SU-DHL-6 (cell line): ENCODE results near the gene CERKL.

Experiments used
- H2AFZ ChIP-seq: fragments of 200-600 bp; sonication (generic); 2 replicates; pipeline ENCODE4 v1.6.1; 2014; ENCODE audit warnings: low read depth, mild to moderate bottlenecking, moderate library complexity, mixed read lengths, antibody characterized with exemption, low read length; ENCODE audit not compliant: severe bottlenecking
- H3F3A ChIP-seq: fragments of 200-600 bp; shearing (Covaris generic); 2 replicates; pipeline ENCODE4 v1.6.0; 2016; ENCODE audit warnings: antibody characterized with exemption, mild to moderate bottlenecking; ENCODE audit not compliant: insufficient read depth
- H3K27ac ChIP-seq: fragments of 200-600 bp; sonication (generic); 2 replicates; pipeline ENCODE4 v1.5.1; 2016; ENCODE audit warnings: low read depth, mild to moderate bottlenecking, low read length, moderate library complexity, mixed read lengths
- H3K27me3 ChIP-seq: fragments of 200-600 bp; sonication (generic), shearing (Covaris generic); 2 replicates; pipeline ENCODE4 v1.6.0; 2014; ENCODE audit warnings: mild to moderate bottlenecking, low read length
- H3K36me3 ChIP-seq: fragments of 200-600 bp; sonication (generic); 2 replicates; pipeline ENCODE4 v1.6.1; 2014; ENCODE audit warnings: mild to moderate bottlenecking, low read length, mixed read lengths
- H3K4me2 ChIP-seq: fragments of 300-600, 200-600 bp; shearing (Covaris generic), sonication (generic); 2 replicates; pipeline ENCODE4 v1.6.0; 2014; ENCODE audit warnings: low read length, low read depth, mild to moderate bottlenecking; ENCODE audit not compliant: poor library complexity, severe bottlenecking
- H3K4me3 ChIP-seq: fragments of 200-600 bp; sonication (generic); 2 replicates; pipeline ENCODE4 v1.5.1; 2014; ENCODE audit warnings: antibody characterized with exemption, low read length, mild to moderate bottlenecking, mixed read lengths; ENCODE audit not compliant: insufficient read depth, poor library complexity, severe bottlenecking
- H3K79me2 ChIP-seq: fragments of 200-600 bp; sonication (generic); 2 replicates; pipeline ENCODE4 v1.6.1; 2014; ENCODE audit warnings: mild to moderate bottlenecking, low read length, moderate library complexity; ENCODE audit not compliant: insufficient read depth
- H3K9ac ChIP-seq: fragments of 200-600 bp; sonication (generic); 2 replicates; pipeline ENCODE4 v1.7.0; 2014; ENCODE audit warnings: mild to moderate bottlenecking, low read length
- H3K9me2 ChIP-seq: fragments of 200-600 bp; sonication (generic); replicated peaks from 2 replicates; pipeline ENCODE4 v1.6.1; 2014; ENCODE audit warnings: low read length; ENCODE audit not compliant: insufficient read depth
- H3K9me3 ChIP-seq: fragments of 200-600 bp; sonication (generic); 2 replicates; pipeline ENCODE4 v1.6.1; 2014; ENCODE audit warnings: low read length, mixed read lengths; ENCODE audit not compliant: insufficient read depth
- H4K20me1 ChIP-seq: fragments of 200-600 bp; sonication (generic); 2 replicates; pipeline ENCODE4 v1.6.1; 2014; ENCODE audit warnings: low read depth, mild to moderate bottlenecking, antibody characterized with exemption, low read length, moderate library complexity, mixed read lengths
- CTCF ChIP-seq: fragments of 200-600 bp; sonication (generic); IDR thresholded peaks from one replicate; pipeline ENCODE4 v1.5.1; 2017; ENCODE audit warnings: antibody characterized with exemption, mild to moderate bottlenecking, low read length, moderate library complexity; ENCODE audit not compliant: insufficient read depth, poor library complexity, severe bottlenecking
- EZH2phosphoT487 ChIP-seq: fragments of 200-600 bp; sonication (generic), shearing (Covaris generic); conservative IDR thresholded peaks from 2 replicates; pipeline ENCODE4 v1.6.1; 2018; ENCODE audit warnings: mild to moderate bottlenecking, antibody characterized with exemption, low read length, moderate library complexity, mixed read lengths

Gene CERKL

GRCh38 chr2:181683518-181684453 is 26.9 kb upstream of the CERKL start:
- no peak overlapping the region for H3K9ac ChIP-seq
- no peak overlapping the region for H2AFZ ChIP-seq
- H3K27me3 ChIP-seq: no peaks in the 10 kb centered on the region
- no peaks in the 10 kb centered on the region for H3K9me2 ChIP-seq
- H3K4me3 ChIP-seq: no peak overlapping the region
- no peaks in the 10 kb centered on the region for H3K9me3 ChIP-seq
- H4K20me1 ChIP-seq: no peaks in the 10 kb centered on the region
- H3F3A ChIP-seq: no peaks in the 10 kb centered on the region
- no peaks in the 10 kb centered on the region for H3K79me2 ChIP-seq
- no peaks in the 10 kb centered on the region for H3K36me3 ChIP-seq
- no peak overlapping the region for H3K4me2 ChIP-seq
- no peak for TF ChIP-seq CTCF
- no peak for TF ChIP-seq EZH2phosphoT487
- no peak overlapping the region for H3K27ac ChIP-seq

GRCh38 chr2:181682795-181683517 is 26.1 kb upstream of the CERKL start:
- Histone ChIP-seq H3K36me3 (no peaks in the 10 kb centered on the region), H2AFZ (no peak overlapping the region), H3K27ac (no peak overlapping the region), H3K9me3 (no peaks in the 10 kb centered on the region), H3K79me2 (no peaks in the 10 kb centered on the region), H3K27me3 (no peaks in the 10 kb centered on the region), H3K9me2 (no peaks in the 10 kb centered on the region), H3K9ac (no peak overlapping the region), H3F3A (no peaks in the 10 kb centered on the region), H4K20me1 (no peaks in the 10 kb centered on the region), H3K4me3 (no peak overlapping the region), H3K4me2 (no peak overlapping the region)
- TF ChIP-seq EZH2phosphoT487 (no peak), CTCF (no peak)

- H3K4me3 ChIP-seq: no peak overlapping the region
Observed at GRCh38 chr2:181682026-181682789, 25.3 kb upstream of the CERKL start.

More at GRCh38 chr2:181682026-181682789, 25.3 kb upstream of the CERKL start:
- no peaks in the 10 kb centered on the region for H3K79me2 ChIP-seq
- H4K20me1 ChIP-seq: no peaks in the 10 kb centered on the region
- no peaks in the 10 kb centered on the region for H3K9me3 ChIP-seq
- no peak overlapping the region for H3K9ac ChIP-seq
- no peak overlapping the region for H3K27ac ChIP-seq
- H3K4me2 ChIP-seq: no peak overlapping the region
- H3K36me3 ChIP-seq: no peaks in the 10 kb centered on the region
- H2AFZ ChIP-seq: no peak overlapping the region
- TF ChIP-seq CTCF: no peak
- no peak for TF ChIP-seq EZH2phosphoT487
- H3K9me2 ChIP-seq: no peaks in the 10 kb centered on the region
- H3F3A ChIP-seq: no peaks in the 10 kb centered on the region
- H3K27me3 ChIP-seq: no peaks in the 10 kb centered on the region
